Measurements from ENCODE around the gene LRRC3C.

- no peak for TF ChIP-seq CTCF (IDR thresholded peaks at IDR 0.05)
- TF ChIP-seq POLR2A (IDR thresholded peaks at IDR 0.05) = no peak
Measured at GRCh38 chr17:39974433-39974832, 46.9 kb downstream of the LRRC3C start.

Data from right lobe of liver (tissue), 4 donors.